ENCODE measurements around the gene TUBB4B. TPM values are rescaled to one million over a fixed set of nuclear protein-coding genes. Genes with fewer than 3 reads are reported as not detected.

The TUBB4B gene
- total and polyA plus RNA-seq, 2 experiments from 2014 or later: 334 to 389 TPM

DNA sequence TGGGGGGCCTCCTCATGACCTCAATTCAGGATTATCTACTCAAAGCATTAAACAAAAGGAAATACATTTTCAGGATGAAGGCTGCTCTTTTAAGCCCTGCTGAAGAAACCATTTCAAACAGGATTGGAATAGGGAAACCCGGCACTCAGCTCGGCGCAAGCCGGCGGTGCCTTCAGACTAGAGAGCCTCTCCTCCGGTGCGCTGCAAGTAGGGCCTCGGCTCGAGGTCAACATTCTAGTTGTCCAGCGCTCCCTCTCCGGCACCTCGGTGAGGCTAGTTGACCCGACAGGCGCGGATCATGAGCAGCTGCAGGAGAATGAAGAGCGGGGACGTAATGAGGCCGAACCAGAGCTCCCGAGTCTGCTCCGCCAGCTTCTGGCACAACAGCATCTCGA is 36.4 kb upstream of the TUBB4B start (continued):
- no peak for TF ChIP-seq ZNF462 (CRISPR knock-in tag; IDR thresholded peaks at IDR 0.05)

- Histone ChIP-seq H4K20me1 (replicated peaks; ENCODE audit: insufficient read depth) (peaks cover 14% of the 10 kb centered on the region), H3K9me2 (ENCODE audit: insufficient read depth) (no peaks in the 10 kb centered on the region), H3K4me1 (ENCODE audit: insufficient read depth) (peaks cover 24% of the 10 kb centered on the region), H3K79me2 (replicated peaks; ENCODE audit: insufficient read depth) (peaks cover 42% of the 10 kb centered on the region), H3K4me2 (peak within 1 kb of the TSS; percentile 98), H3K27ac (ENCODE audit: low read depth) (peak within 1 kb of the TSS; percentile 80; the same call in 1 of the 2 replicates), H3K36me3 (ENCODE audit: insufficient read depth) (no peaks in the 10 kb centered on the region), H3K4me3 (peak within 1 kb of the TSS; percentile 98), H3F3A (replicated peaks; ENCODE audit: low read depth) (peaks cover 21% of the 10 kb centered on the region; the same call in 1 of the 2 replicates), H3K27me3 (ENCODE audit: insufficient read depth) (no peaks in the 10 kb centered on the region), H2AFZ (peak within 1 kb of the TSS; percentile 97; the same call in 1 of the 2 replicates)
- peaks cover 30% of the 10 kb centered on the region for H3K4me1 Mint-ChIP-seq
- ATAC-seq (peak; percentile 46), DNase-seq (ENCODE audit: low spot score) (peak; percentile 97)
- TF ChIP-seq EZH2phosphoT487 (IDR thresholded peaks at IDR 0.05; ENCODE audit: unreplicated experiment): no peak
- TF ChIP-seq, protein P1, sequence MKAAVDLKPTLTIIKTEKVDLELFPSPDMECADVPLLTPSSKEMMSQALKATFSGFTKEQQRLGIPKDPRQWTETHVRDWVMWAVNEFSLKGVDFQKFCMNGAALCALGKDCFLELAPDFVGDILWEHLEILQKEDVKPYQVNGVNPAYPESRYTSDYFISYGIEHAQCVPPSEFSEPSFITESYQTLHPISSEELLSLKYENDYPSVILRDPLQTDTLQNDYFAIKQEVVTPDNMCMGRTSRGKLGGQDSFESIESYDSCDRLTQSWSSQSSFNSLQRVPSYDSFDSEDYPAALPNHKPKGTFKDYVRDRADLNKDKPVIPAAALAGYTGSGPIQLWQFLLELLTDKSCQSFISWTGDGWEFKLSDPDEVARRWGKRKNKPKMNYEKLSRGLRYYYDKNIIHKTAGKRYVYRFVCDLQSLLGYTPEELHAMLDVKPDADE (IDR thresholded peaks at IDR 0.05): peak; percentile 82
- peak; percentile 86 for TF ChIP-seq POLR2AphosphoS5 (IDR thresholded peaks at IDR 0.05; ENCODE audit: low read depth)
- TF ChIP-seq CREB1 (CRISPR knock-in tag; IDR thresholded peaks at IDR 0.05; ENCODE audit: low read depth): peak; percentile 98
- H3K27ac Mint-ChIP-seq: peak within 1 kb of the TSS; percentile 93
- H3K4me3 Mint-ChIP-seq: peak within 1 kb of the TSS; percentile 97
- H3K9me3 Mint-ChIP-seq: no peaks in the 10 kb centered on the region
- peaks cover 28% of the 10 kb centered on the region for H3K36me3 Mint-ChIP-seq (ENCODE audit: low read depth)
- H3K27me3 Mint-ChIP-seq (ENCODE audit: insufficient read depth, low read depth, poor library complexity): peaks cover 24% of the 10 kb centered on the region
Measured at GRCh38 chr9:137205126-137206069, 35.7 kb upstream of the TUBB4B start, which contains the start of the genes NDOR1 and TMEM203. NDOR1 (plus strand) TSS chr9:137205700; CDS start chr9:137205778, 78 bp downstream. TMEM203 (minus strand) TSS chr9:137205648; CDS start chr9:137205414, 234 bp downstream.

Measured in GM23338 (cell line).